Hair follicle dermal papilla cell (primary cell): ENCODE data around the gene CCDC93. TPM values are rescaled to one million over a fixed set of nuclear protein-coding genes. Genes with fewer than 3 reads are reported as not detected.

Source experiments
- small RNA-seq: library from RNA; depleted of rRNA; stranded (forward); fragments of <200 nt; gene quantifications from one replicate; pipeline ENCODE3, GENCODE V24; 2012
- total RNA-seq: library from RNA; depleted of rRNA; stranded (reverse); fragments of >200 nt; gene quantifications from 2 replicates; pipeline ENCODE4 v1.2.3, GENCODE V29; 2012

CCDC93 gene, protein sequence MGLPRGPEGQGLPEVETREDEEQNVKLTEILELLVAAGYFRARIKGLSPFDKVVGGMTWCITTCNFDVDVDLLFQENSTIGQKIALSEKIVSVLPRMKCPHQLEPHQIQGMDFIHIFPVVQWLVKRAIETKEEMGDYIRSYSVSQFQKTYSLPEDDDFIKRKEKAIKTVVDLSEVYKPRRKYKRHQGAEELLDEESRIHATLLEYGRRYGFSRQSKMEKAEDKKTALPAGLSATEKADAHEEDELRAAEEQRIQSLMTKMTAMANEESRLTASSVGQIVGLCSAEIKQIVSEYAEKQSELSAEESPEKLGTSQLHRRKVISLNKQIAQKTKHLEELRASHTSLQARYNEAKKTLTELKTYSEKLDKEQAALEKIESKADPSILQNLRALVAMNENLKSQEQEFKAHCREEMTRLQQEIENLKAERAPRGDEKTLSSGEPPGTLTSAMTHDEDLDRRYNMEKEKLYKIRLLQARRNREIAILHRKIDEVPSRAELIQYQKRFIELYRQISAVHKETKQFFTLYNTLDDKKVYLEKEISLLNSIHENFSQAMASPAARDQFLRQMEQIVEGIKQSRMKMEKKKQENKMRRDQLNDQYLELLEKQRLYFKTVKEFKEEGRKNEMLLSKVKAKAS
- total RNA-seq: 19.2 and 28.6 TPM in 2 replicates

DNA sequence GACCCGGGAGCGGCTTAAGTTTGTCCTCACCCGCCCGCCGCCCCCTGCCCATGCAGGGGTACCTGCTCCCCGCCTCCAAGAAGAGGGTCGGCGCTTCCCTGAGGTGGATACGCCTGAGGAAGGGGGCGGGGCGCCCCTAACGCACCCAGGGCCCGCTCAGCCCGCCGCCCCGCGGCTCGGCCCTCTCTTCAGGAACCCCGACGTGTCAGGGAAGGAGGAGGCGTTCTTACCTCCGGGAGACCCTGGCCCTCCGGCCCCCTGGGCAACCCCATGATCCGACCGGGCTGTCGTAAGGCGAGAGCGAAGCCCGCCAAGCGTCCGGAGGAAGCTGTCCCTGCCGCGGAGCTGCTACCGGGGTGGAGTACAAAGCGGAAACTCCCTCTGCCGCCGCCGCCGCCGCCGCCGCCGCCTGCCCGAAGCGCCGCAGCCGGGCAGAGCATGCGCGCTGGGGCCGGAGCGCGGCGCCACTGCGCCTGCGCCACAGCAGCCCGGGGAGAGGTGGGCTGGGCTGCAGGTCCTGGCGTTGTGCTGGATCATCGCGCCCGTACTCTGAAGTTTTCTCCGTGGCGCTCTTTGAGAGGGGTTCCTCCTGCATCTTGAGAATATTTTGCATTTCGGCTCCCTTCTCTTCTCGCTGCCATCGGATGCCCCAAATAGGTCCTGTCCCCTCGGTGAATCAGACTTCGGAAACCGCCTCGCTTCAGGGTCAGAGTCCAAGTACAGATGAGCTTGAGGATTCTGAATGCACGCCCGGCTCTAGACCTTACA lies at the start of gene CCDC93:
Gene CCDC93, minus strand, starts transcription at position 347 of the 768 bp plus-strand sequence. Its CDS starts 75 bp downstream, at position 272.

Small RNAs within 50 kb of the gene (small RNA-seq; reads per million reads assigned to genes)
- gene RN7SL111P: not detected

Other genes starting within 250 kb of the CCDC93 start
- 41.9 and 50.0 TPM in 2 replicates for gene DDX18, start 199.4 kb downstream of the CCDC93 start, total RNA-seq
- 6.9 and 8.9 TPM in 2 replicates for gene INSIG2, start 74.4 kb upstream of the CCDC93 start, total RNA-seq